Measurements from ENCODE around the gene SLFN13. TPM values are rescaled to one million over a fixed set of nuclear protein-coding genes. Genes with fewer than 3 reads are reported as not detected.

The SLFN13 gene
- total and polyA plus RNA-seq, 4 donors: 0.53 to 14.2 (median 2.2) TPM

DNA sequence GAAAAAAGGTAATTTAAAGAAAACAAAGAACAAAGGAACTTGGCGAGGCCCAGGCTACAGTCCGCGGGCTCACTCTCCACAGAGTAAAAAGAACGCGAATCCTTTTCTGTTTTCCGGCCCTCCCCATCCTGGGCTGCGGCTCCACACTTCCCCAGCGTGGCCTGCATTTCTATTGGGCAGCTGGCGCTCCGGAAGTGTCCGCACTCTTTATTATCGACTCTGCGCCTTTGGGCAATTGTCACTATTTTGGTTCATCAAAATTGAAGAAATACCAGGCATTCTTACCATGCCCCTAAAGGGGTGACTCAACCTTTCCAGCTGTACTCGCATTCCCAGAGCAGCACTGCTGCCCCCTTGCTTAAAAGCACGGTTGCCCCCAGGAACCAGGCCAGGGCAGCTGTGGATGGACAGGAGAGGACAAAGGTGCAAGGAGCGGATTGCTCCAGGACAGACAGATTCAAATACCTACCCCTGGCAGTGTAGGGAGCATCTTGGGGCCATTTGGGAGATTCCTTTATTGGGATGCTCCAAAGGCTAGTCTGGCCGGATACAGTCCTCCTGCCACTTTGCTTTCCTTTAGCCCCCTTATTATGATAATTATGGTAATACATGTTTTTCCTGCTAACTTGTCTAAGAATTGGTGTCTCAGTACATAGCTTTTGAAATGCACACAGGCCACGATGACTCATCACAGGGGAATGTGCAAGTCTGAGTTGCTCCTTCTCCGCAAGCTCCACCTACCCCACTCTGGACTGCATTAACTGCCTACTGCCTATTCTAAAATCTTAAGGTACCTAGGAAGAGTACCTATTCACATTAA lies 15.3 kb downstream of the SLFN13 start (continued):
- TF ChIP-seq CTCF (IDR thresholded peaks at IDR 0.05; ENCODE audit: low read depth, low read length, missing input control) (no peak), EGR1 (IDR thresholded peaks at IDR 0.05; ENCODE audit: low read depth in 2 of 2) (no peak), HNF4G (IDR thresholded peaks at IDR 0.05) (no peak), FOXA2 (IDR thresholded peaks at IDR 0.05) (no peak), YY1 (IDR thresholded peaks at IDR 0.05) (peak; percentile 16), HNF4A (conservative IDR thresholded peaks at IDR 0.05) (no peak), RAD21 (IDR thresholded peaks at IDR 0.05) (peak in 1 of 2 donors; percentile 3), ATF3 (IDR thresholded peaks at IDR 0.05) (peak; percentile 21), GABPA (IDR thresholded peaks at IDR 0.05 in 1 of 2, conservative IDR thresholded peaks at IDR 0.05 in 1 of 2) (no peak), SP1 (IDR thresholded peaks at IDR 0.05) (peak; percentile 14), JUND (IDR thresholded peaks at IDR 0.05) (peak; percentile 96 to 99)
- TF ChIP-seq, protein P1, sequence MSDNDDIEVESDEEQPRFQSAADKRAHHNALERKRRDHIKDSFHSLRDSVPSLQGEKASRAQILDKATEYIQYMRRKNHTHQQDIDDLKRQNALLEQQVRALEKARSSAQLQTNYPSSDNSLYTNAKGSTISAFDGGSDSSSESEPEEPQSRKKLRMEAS (IDR thresholded peaks at IDR 0.05): no peak

DNA sequence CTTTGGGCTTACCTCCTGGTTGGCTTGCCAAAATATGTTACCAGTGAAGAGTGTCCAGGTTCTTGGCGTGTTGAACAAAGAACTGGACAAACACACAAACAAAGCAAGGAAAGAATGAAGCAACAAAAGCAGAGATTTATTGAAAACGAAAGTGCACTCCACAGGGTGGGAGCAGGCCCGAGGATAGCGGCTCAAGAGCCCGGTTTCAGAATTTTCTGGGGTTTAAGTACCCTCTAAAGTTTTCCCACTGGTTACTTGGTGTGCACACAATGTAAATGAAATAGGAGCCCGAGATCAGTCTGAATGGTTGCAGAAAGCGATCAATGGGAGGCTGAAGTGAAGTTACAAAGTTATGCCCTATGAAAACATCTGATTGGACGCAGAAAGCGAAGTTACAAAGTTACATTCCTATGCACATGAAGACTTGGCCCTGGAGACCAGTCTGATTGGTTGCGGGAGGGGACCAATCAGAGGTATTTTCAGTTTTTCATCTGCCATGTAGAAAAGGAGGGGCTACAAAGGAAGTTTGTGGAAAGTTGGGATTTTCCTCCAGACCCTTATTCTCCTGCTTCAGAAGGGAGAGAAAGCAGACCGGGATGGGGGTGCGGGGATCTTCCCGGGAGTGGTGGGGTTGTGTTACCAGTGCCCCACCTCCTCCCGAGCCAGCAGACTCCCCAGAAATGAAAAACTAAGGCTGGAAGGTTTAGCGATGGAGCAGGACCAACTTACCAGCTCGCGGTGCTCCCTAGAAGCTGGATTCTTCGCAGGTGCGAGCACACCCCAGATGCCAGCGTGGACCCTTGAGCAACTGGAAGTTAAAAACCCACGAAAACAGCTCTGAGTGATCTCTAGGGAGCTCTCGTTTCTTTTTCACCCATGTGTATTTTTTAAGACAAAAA lies 16.1 kb downstream of the SLFN13 start, which contains the start of gene SLFN12:
Gene SLFN12 (minus strand): TSS at position 325 of the 899 bp plus-strand sequence. CDS start 9,472 bp downstream, outside the sequence.
- DNase-seq (ENCODE audit: low spot score): no peak
- no peak for TF ChIP-seq FOXA2 (IDR thresholded peaks at IDR 0.05)
- TF ChIP-seq SP1 (IDR thresholded peaks at IDR 0.05): peak; percentile 40
- TF ChIP-seq HNF4A (conservative IDR thresholded peaks at IDR 0.05): no peak
- WGBS: 17% methylated on average over 22 of the region's 22 CpGs

GRCh38 chr17:35429702-35430101 lies 18.9 kb downstream of the SLFN13 start:
- 87% methylated on average over 2 of the region's 2 CpGs for WGBS
- H3K27me3 ChIP-seq (ENCODE audit: control insufficient read depth in 4 of 4, insufficient read depth in 4 of 4, low read length in 3 of 4): no peaks in the 10 kb centered on the region
- no peaks in the 10 kb centered on the region for H3K36me3 ChIP-seq (ENCODE audit: control insufficient read depth in 4 of 4, insufficient read depth in 3 of 4, low read depth in 1 of 4, low read length in 3 of 4)
- no peak overlapping the region for H3K9ac ChIP-seq (ENCODE audit: low read depth in 1 of 2, low read length in 2 of 2)
- no peaks in the 10 kb centered on the region for H3K9me3 ChIP-seq (ENCODE audit: control insufficient read depth in 4 of 4, low read length in 3 of 4)
- H3K4me3 ChIP-seq (ENCODE audit: low read depth in 1 of 3, low read length in 3 of 3): no peak overlapping the region
- TF ChIP-seq JUND (IDR thresholded peaks at IDR 0.05) (no peak), CTCF (IDR thresholded peaks at IDR 0.05; ENCODE audit: low read depth, low read length, missing input control) (no peak), GABPA (IDR thresholded peaks at IDR 0.05 in 1 of 2, conservative IDR thresholded peaks at IDR 0.05 in 1 of 2) (no peak), FOXA1 (IDR thresholded peaks at IDR 0.05) (no peak)
- no peak for DNase-seq (ENCODE audit: low spot score)
- peaks cover 0 to 15% (median 6%) of the 10 kb centered on the region in 4 donors for H3K4me1 ChIP-seq (ENCODE audit: control insufficient read depth in 4 of 4, insufficient read depth in 4 of 4, low read length in 3 of 4)
- H3K27ac ChIP-seq (ENCODE audit: low read depth in 1 of 2, low read length in 2 of 2): no peak overlapping the region

More for the DNA sequence above, 16.1 kb downstream of the SLFN13 start, which contains the start of gene SLFN12:
- peak within 1 kb of the TSS; percentile 26 to 69 for H3K9ac ChIP-seq (ENCODE audit: low read depth in 1 of 2, low read length in 2 of 2)
- H3K9me3 ChIP-seq (ENCODE audit: control insufficient read depth in 4 of 4, low read length in 3 of 4): no peaks in the 10 kb centered on the region
- H3K36me3 ChIP-seq (ENCODE audit: control insufficient read depth in 4 of 4, insufficient read depth in 3 of 4, low read depth in 1 of 4, low read length in 3 of 4): no peaks in the 10 kb centered on the region
- H3K4me3 ChIP-seq (ENCODE audit: low read depth in 1 of 3, low read length in 3 of 3): peak within 1 kb of the TSS; percentile 51 to 70 (median 61)
- peak within 1 kb of the TSS; percentile 73 to 85 for H3K27ac ChIP-seq (ENCODE audit: low read depth in 1 of 2, low read length in 2 of 2)
- no peaks in the 10 kb centered on the region for H3K27me3 ChIP-seq (ENCODE audit: control insufficient read depth in 4 of 4, insufficient read depth in 4 of 4, low read length in 3 of 4)
- H3K4me1 ChIP-seq (ENCODE audit: control insufficient read depth in 4 of 4, insufficient read depth in 4 of 4, low read length in 3 of 4): peaks cover 0 to 15% (median 6%) of the 10 kb centered on the region in 4 donors

Measured in liver (tissue), 9 donors.